Kidney (tissue), 14 donors: ENCODE measurements around the gene DNASE1L2. TPM values are rescaled to one million over a fixed set of nuclear protein-coding genes. Genes with fewer than 3 reads are reported as not detected.

Experiments
- DNase-seq, 5 donors: peaks; one replicate each; pipeline ENCODE4 v3.0.0-alpha.2; 2013 to 2020
- FAIRE-seq: peaks from 2 replicates; lab custom pipeline; 2012; peaks lifted over from hg19 to GRCh38; lab: Jason Lieb, UNC
- H3K27ac ChIP-seq, 2 donors: one replicate each; pipeline ENCODE4 v1.7.0; 2013; ENCODE audit warnings: low read depth in 2 of 2, low read length in 2 of 2, inconsistent platforms in 1 of 2
- H3K27me3 ChIP-seq: one replicate; pipeline ENCODE4 v1.7.1; 2013; ENCODE audit warnings: low read length, inconsistent platforms; ENCODE audit not compliant: control insufficient read depth, insufficient read depth
- H3K36me3 ChIP-seq, 3 donors: one replicate each; pipeline versions ENCODE4 v1.7.0 to v1.7.1; 2013; ENCODE audit warnings: low read length in 3 of 3, control low read depth in 1 of 3, inconsistent platforms in 1 of 3; ENCODE audit not compliant: insufficient read depth in 3 of 3, control insufficient read depth in 2 of 3
- H3K4me1 ChIP-seq, 3 donors: one replicate each; pipeline versions ENCODE4 v1.7.0 to v1.7.1; 2013; ENCODE audit warnings: low read length in 3 of 3, inconsistent platforms in 1 of 3, low read depth in 1 of 3; ENCODE audit not compliant: control insufficient read depth in 2 of 3, insufficient read depth in 2 of 3
- H3K4me3 ChIP-seq, 3 donors: one replicate each; pipeline versions ENCODE4 v1.7.0 to v1.8.1; 2013; ENCODE audit warnings: low read length in 3 of 3, control low read depth in 1 of 3, inconsistent platforms in 1 of 3
- H3K9ac ChIP-seq, 3 donors: one replicate each; pipeline versions ENCODE4 v1.7.0 to v1.7.1; 2013; ENCODE audit warnings: low read length in 3 of 3, control low read depth in 1 of 3, inconsistent platforms in 1 of 3
- H3K9me3 ChIP-seq, 3 donors: one replicate each; pipeline versions ENCODE4 v1.7.0 to v1.7.1; 2013; ENCODE audit warnings: low read length in 3 of 3, control low read depth in 1 of 3, inconsistent platforms in 1 of 3; ENCODE audit not compliant: control insufficient read depth in 2 of 3, insufficient read depth in 1 of 3
- intact Hi-C: fragments of 100-400 bp; cut with DNase I; formaldehyde crosslinking; loops from one replicate; pipeline ENCODE4 v1.11.1; 2022
- polyA plus RNA-seq: library from polyadenylated mRNA; stranded (reverse); fragments of 350-450 nt; fragmentation: Illumina TruSeq; extraction: RNeasy Lipid Tissue Mini Kit (QIAGEN cat#74804); gene quantifications from one replicate; pipeline ENCODE4 v1.2.3, GENCODE V29; 2014; ENCODE audit warnings: low read depth, low replicate concordance; ENCODE audit not compliant: insufficient read depth
- total RNA-seq: library from RNA; stranded (reverse); fragmentation: NEBNext Ultra II Directional; extraction: Animal tissue kit (Norgen Biotek cat#: 25700); gene quantifications from one replicate; pipeline ENCODE4 v1.2.1, GENCODE V29; 2021
- TF ChIP-seq, protein P1 (sequence below): IDR thresholded peaks from 3 replicates; pipeline ENCODE4 v1.5.1; 2012; ENCODE audit warnings: mild to moderate bottlenecking, moderate library complexity, borderline replicate concordance; ENCODE audit not compliant: insufficient read depth; ENCODE audit errors: extremely low read depth
- donor health status: control.
- donor health status: control.
- donor health status: control.
- donor health status: control.
- donor health status: control.
- donor health status: DM: yes; HTN: yes; CAD: no.
- donor health status: Normal renal cell carcinoma (clear cell type).

The DNASE1L2 gene
- total and polyA plus RNA-seq, 2 donors from 2014 or later, result 0.88 TPM

- DNase-seq, result no peak
- no peak overlapping the region for H3K9ac ChIP-seq
- no peaks in the 10 kb centered on the region for H3K27me3 ChIP-seq
- H3K4me3 ChIP-seq, result no peak overlapping the region
- peaks cover 0 to 10% (median 3%) of the 10 kb centered on the region in 3 donors for H3K4me1 ChIP-seq
- H3K9me3 ChIP-seq, result no peaks in the 10 kb centered on the region
- H3K36me3 ChIP-seq, result no peaks in the 10 kb centered on the region
- no peak for FAIRE-seq
- TF ChIP-seq, protein P1, sequence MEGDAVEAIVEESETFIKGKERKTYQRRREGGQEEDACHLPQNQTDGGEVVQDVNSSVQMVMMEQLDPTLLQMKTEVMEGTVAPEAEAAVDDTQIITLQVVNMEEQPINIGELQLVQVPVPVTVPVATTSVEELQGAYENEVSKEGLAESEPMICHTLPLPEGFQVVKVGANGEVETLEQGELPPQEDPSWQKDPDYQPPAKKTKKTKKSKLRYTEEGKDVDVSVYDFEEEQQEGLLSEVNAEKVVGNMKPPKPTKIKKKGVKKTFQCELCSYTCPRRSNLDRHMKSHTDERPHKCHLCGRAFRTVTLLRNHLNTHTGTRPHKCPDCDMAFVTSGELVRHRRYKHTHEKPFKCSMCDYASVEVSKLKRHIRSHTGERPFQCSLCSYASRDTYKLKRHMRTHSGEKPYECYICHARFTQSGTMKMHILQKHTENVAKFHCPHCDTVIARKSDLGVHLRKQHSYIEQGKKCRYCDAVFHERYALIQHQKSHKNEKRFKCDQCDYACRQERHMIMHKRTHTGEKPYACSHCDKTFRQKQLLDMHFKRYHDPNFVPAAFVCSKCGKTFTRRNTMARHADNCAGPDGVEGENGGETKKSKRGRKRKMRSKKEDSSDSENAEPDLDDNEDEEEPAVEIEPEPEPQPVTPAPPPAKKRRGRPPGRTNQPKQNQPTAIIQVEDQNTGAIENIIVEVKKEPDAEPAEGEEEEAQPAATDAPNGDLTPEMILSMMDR, result no peak
- H3K27ac ChIP-seq, result no peak overlapping the region
- intact Hi-C loops, result no loop called here
Measured at GRCh38 chr16:2270588-2271470, 34.6 kb downstream of the DNASE1L2 start.

DNA sequence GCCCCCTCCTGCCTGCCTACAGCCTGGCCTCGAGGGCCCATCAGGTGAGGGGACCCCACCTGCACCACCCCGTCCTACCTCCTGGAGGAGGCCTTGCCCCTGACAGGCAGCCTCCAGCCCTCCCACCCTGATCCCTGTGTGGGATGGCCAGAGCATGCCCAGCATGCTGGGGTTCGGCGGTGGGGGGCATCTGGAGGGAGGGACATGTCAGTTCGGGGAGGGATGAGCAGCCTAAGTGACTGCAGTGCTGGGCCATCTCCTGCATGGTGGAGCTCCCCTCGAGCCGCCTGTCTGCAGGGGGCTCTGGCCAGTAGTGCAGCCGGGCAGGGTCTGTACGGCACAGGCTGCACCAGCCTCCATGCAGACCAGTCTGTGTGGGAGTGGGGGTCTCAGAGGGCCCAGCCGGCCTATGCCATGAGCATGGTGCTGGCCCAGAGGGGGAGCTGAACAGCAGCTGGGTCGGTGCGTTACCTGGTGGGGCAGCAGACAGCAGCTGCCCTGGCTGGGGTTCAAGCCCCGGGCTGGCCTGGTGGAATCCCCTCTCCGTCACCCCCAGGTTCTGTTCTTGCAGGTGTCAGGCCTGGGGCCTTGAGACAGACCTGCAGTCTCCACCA lies 35.7 kb downstream of the DNASE1L2 start:
- no peaks in the 10 kb centered on the region for H3K36me3 ChIP-seq
- H3K4me3 ChIP-seq, result no peak overlapping the region
- no peak for FAIRE-seq
- no peak overlapping the region for H3K9ac ChIP-seq
- no peaks in the 10 kb centered on the region for H3K27me3 ChIP-seq
- no peaks in the 10 kb centered on the region for H3K9me3 ChIP-seq
- TF ChIP-seq, protein P1, result no peak
- H3K27ac ChIP-seq, result no peak overlapping the region
- H3K4me1 ChIP-seq, result peaks cover 0 to 8% (median 0%) of the 10 kb centered on the region in 3 donors
- DNase-seq, result no peak
- intact Hi-C loops, result no loop called here

- Histone ChIP-seq H3K4me3 (no peak overlapping the region), H3K4me1 (peaks cover 0 to 7% (median 0%) of the 10 kb centered on the region in 3 donors), H3K9ac (no peak overlapping the region), H3K9me3 (no peaks in the 10 kb centered on the region), H3K27ac (no peak overlapping the region), H3K36me3 (no peaks in the 10 kb centered on the region), H3K27me3 (no peaks in the 10 kb centered on the region)
- TF ChIP-seq, protein P1, result no peak
- intact Hi-C loops, result no loop called here
- DNase-seq (no peak), FAIRE-seq (no peak)
Measured at GRCh38 chr16:2273484-2273883, 37.2 kb downstream of the DNASE1L2 start.
